ENCODE results near the gene KLHDC7B.

DNA sequence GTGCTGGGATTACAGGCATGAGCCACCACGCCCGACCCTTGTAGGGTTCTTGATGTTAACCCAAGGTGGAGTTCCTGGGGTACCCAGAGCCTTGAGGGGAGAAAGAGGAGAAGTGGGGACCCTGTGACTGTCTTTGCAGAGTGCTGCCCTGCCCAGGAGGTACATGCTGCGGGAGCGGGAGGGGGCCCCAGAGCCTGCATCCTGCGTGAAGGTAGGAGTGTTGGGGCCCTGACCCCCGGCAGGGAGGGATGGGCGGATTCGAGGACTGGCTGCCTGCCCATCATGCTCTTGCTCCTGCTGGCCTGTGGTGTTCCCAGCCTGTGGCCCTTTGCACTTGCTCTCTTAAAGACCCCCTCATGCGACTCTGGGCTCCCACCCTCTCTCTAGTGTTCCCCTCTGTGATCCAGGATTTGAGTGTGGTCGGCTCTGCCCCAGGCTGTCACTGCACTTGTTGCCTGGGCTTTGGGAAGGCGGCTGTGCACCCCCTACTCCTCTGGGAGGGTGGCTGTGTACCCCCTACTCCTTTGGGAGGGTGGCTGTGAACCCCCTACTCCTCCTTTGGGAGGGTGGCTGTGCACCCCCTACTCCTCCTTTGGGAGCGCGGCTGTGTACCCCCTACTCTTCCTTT, 24.8 kb upstream of the KLHDC7B start:
- TF ChIP-seq, protein P1, sequence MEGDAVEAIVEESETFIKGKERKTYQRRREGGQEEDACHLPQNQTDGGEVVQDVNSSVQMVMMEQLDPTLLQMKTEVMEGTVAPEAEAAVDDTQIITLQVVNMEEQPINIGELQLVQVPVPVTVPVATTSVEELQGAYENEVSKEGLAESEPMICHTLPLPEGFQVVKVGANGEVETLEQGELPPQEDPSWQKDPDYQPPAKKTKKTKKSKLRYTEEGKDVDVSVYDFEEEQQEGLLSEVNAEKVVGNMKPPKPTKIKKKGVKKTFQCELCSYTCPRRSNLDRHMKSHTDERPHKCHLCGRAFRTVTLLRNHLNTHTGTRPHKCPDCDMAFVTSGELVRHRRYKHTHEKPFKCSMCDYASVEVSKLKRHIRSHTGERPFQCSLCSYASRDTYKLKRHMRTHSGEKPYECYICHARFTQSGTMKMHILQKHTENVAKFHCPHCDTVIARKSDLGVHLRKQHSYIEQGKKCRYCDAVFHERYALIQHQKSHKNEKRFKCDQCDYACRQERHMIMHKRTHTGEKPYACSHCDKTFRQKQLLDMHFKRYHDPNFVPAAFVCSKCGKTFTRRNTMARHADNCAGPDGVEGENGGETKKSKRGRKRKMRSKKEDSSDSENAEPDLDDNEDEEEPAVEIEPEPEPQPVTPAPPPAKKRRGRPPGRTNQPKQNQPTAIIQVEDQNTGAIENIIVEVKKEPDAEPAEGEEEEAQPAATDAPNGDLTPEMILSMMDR (IDR thresholded peaks at IDR 0.05) = no peak
- TF ChIP-seq POLR2A (IDR thresholded peaks at IDR 0.05) = no peak

Data from adrenal gland (tissue), 5 donors.